Measurements from ENCODE around the gene TMEM80. TPM values are rescaled to one million over a fixed set of nuclear protein-coding genes. Genes with fewer than 3 reads are reported as not detected.

The TMEM80 gene
- total and polyA plus RNA-seq, 7 donors: 7.9 to 41.5 (median 27.6) TPM

- no peak for TF ChIP-seq POLR2AphosphoS5 (IDR thresholded peaks at IDR 0.05)
- TF ChIP-seq, protein P1, sequence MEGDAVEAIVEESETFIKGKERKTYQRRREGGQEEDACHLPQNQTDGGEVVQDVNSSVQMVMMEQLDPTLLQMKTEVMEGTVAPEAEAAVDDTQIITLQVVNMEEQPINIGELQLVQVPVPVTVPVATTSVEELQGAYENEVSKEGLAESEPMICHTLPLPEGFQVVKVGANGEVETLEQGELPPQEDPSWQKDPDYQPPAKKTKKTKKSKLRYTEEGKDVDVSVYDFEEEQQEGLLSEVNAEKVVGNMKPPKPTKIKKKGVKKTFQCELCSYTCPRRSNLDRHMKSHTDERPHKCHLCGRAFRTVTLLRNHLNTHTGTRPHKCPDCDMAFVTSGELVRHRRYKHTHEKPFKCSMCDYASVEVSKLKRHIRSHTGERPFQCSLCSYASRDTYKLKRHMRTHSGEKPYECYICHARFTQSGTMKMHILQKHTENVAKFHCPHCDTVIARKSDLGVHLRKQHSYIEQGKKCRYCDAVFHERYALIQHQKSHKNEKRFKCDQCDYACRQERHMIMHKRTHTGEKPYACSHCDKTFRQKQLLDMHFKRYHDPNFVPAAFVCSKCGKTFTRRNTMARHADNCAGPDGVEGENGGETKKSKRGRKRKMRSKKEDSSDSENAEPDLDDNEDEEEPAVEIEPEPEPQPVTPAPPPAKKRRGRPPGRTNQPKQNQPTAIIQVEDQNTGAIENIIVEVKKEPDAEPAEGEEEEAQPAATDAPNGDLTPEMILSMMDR (IDR thresholded peaks at IDR 0.05): no peak
- TF ChIP-seq POLR2A (IDR thresholded peaks at IDR 0.05): no peak
- TF ChIP-seq EP300 (IDR thresholded peaks at IDR 0.05): no peak
- Histone ChIP-seq H3K36me3 (peaks cover 0 to 33% (median 7%) of the 10 kb centered on the region in 4 donors), H3K9me3 (no peaks in the 10 kb centered on the region), H3K4me1 (no peaks in the 10 kb centered on the region), H3K27ac (no peak overlapping the region), H3K4me3 (no peak overlapping the region), H3K27me3 (no peaks in the 10 kb centered on the region)
- intact Hi-C loops (cut with DNase I): no loop called here
- no peak for DNase-seq
- WGBS, 2 donors: 92 to 93% methylated on average over 16 of the region's 16 CpGs
Measured at GRCh38 chr11:659532-660085, 36.0 kb upstream of the TMEM80 start.

GRCh38 chr11:660281-660680 lies 35.3 kb upstream of the TMEM80 start:
- no peaks in the 10 kb centered on the region for H3K27me3 ChIP-seq
- intact Hi-C loops (cut with DNase I): no loop called here

DNA sequence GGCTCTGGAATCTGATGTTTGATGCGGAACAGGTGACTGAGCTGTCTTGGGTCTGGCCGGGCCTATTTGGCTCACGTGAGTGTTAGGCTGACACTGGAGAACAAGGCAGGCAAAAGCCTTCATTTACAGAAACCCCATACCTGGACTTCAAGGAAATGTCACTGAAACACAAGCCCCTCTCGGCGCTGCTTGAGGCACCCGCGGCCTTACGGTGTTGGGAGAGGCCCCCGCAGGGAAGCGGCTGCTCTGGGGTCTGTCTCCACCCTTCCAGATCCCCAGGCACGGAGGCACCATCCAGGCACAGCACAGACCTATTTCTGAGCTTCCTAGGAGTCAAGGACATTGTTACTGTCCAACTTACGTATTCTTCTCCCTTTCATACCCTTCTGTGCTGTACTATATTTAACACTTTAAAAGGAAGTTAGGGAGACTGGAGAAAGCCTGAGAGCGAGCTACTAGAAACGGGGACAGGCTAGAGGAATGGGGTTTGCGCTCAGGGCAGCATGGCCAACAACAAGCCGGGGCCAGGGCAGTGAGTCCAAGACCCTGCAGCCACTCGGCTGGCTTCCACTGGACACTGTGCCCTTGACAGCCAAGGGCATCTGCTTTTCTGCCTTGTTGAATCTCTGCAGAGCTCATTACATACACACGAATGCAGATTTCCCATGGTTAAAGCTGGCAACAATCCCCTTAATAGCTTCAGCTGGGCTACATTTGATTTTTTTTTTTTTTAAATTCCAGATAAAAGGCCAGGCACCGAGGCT lies 34.8 kb upstream of the TMEM80 start:
- no peak overlapping the region for H3K27ac ChIP-seq
- no peaks in the 10 kb centered on the region for H3K27me3 ChIP-seq
- peaks cover 0 to 9% (median 6%) of the 10 kb centered on the region in 4 donors for H3K4me1 ChIP-seq
- TF ChIP-seq EP300 (IDR thresholded peaks at IDR 0.05) (no peak), POLR2AphosphoS5 (IDR thresholded peaks at IDR 0.05) (no peak), POLR2A (IDR thresholded peaks at IDR 0.05) (no peak)
- TF ChIP-seq, protein P1 (IDR thresholded peaks at IDR 0.05): no peak
- intact Hi-C loops (cut with DNase I): no loop called here
- no peaks in the 10 kb centered on the region for H3K9me3 ChIP-seq
- DNase-seq: no peak
- peaks cover 0 to 33% (median 7%) of the 10 kb centered on the region in 4 donors for H3K36me3 ChIP-seq
- WGBS, 2 donors: 93 to 95% methylated on average over 19 of the region's 19 CpGs
- H3K4me3 ChIP-seq: no peak overlapping the region

More at GRCh38 chr11:660281-660680, 35.3 kb upstream of the TMEM80 start:
- Histone ChIP-seq H3K4me1 (peaks cover 0 to 3% (median 1%) of the 10 kb centered on the region in 4 donors), H3K4me3 (no peak overlapping the region), H3K9me3 (no peaks in the 10 kb centered on the region), H3K27ac (no peak overlapping the region), H3K36me3 (peaks cover 0 to 33% (median 7%) of the 10 kb centered on the region in 4 donors)
- DNase-seq: no peak
- TF ChIP-seq POLR2AphosphoS5 (IDR thresholded peaks at IDR 0.05) (no peak), EP300 (IDR thresholded peaks at IDR 0.05) (no peak)
- TF ChIP-seq, protein P1 (IDR thresholded peaks at IDR 0.05): no peak
- 90 to 92% methylated on average over 19 of the region's 19 CpGs for WGBS, 2 donors

- peak in 1 of 4 donors; percentile 16 for TF ChIP-seq POLR2AphosphoS5 (IDR thresholded peaks at IDR 0.05)
- TF ChIP-seq, protein P1 (IDR thresholded peaks at IDR 0.05): peak; percentile 65 to 70 (median 67)
- no peak for TF ChIP-seq POLR2A (IDR thresholded peaks at IDR 0.05)
- no peak for TF ChIP-seq EP300 (IDR thresholded peaks at IDR 0.05)
- Histone ChIP-seq H3K4me1 (peaks cover 0 to 17% (median 10%) of the 10 kb centered on the region in 4 donors), H3K36me3 (peaks cover 0 to 24% (median 7%) of the 10 kb centered on the region in 4 donors), H3K4me3 (no peak overlapping the region), H3K9me3 (no peaks in the 10 kb centered on the region), H3K27ac (no peak overlapping the region), H3K27me3 (no peaks in the 10 kb centered on the region)
- no peak for DNase-seq
- 52 to 67% methylated on average over 15 of the region's 15 CpGs for WGBS, 2 donors
- intact Hi-C loops (cut with DNase I): loop anchor here (2.0 kb wide), 1 partner anchor 66 kb away; no protein-coding TSS in a partner anchor
Measured at GRCh38 chr11:662689-663274, 32.8 kb upstream of the TMEM80 start.
